Activated T-helper 1 cell treated with anti-CD3 and anti-CD28 coated beads, Interleukin-12 subunit alpha, Interleukin-12 subunit beta, Interleukin-2, Interleukin-4 antibody, amounts not matched to agents 30 ng/mL and 10 ng/mL and 1 ng/mL, durations not matched to agents 14 hours and 24 hours and 36 hours (primary cell): ENCODE measurements around the gene ASB3. TPM values are rescaled to one million over a fixed set of nuclear protein-coding genes. Genes with fewer than 3 reads are reported as not detected.
"Not testable (repeated sequence)": the region's sequence is repeated elsewhere in the genome, so short reads cannot be mapped to it uniquely, and the experiment has no call there.

ENCODE experiments used
- DNase-seq: peaks from one replicate; pipeline ENCODE4 v3.0.0; 2021; ENCODE audit warnings: low spot score
- H3K27ac Mint-ChIP-seq: one replicate; pipeline ENCODE4 v1.8.0; 2021; ENCODE audit warnings: mild to moderate bottlenecking, mixed read lengths
- H3K27me3 Mint-ChIP-seq: one replicate; pipeline ENCODE4 v1.8.0; 2022; ENCODE audit warnings: mild to moderate bottlenecking, moderate library complexity, mixed read lengths; ENCODE audit not compliant: insufficient read depth
- H3K36me3 Mint-ChIP-seq: one replicate; pipeline ENCODE4 v1.8.0; 2021; ENCODE audit warnings: low read depth, mixed read lengths
- H3K4me1 Mint-ChIP-seq: one replicate; pipeline ENCODE4 v1.8.0; 2021; ENCODE audit warnings: low read depth, mixed read lengths
- H3K4me3 Mint-ChIP-seq: one replicate; pipeline ENCODE4 v1.8.0; 2021; ENCODE audit warnings: mild to moderate bottlenecking, moderate library complexity, mixed read lengths
- H3K9me3 Mint-ChIP-seq: one replicate; pipeline ENCODE4 v1.8.0; 2021; ENCODE audit warnings: mixed read lengths
- intact Hi-C: fragments of 100-400 bp; cut with micrococcal nuclease; formaldehyde crosslinking; loops from one replicate; pipeline ENCODE4 v1.15.1; 2024
- total RNA-seq: library from RNA; stranded (reverse); gene quantifications from 2 replicates; pipeline ENCODE4 v1.2.3, GENCODE V29; 2022

The ASB3 gene
- total RNA-seq = 18.6 and 21.5 TPM in 2 replicates

GRCh38 chr2:53786705-53787613, at the start of gene ASB3, which contains the start of gene ERLEC1:
Gene ASB3, minus strand, starts transcription at chr2:53786953. Its CDS starts 21,381 bp downstream, at chr2:53765572.
Gene ERLEC1, plus strand, starts transcription at chr2:53787044. Its CDS starts 167 bp downstream, at chr2:53787211.
- intact Hi-C loops = loop anchor here (1.0 to 10.0 kb wide), 13 partner anchors 20 to 1905 kb away; partner anchors contain the start of genes ACYP2, CHAC2, CLHC1 and EML6
- no peaks in the 10 kb centered on the region for H3K9me3 Mint-ChIP-seq

GRCh38 chr2:53829980-53830290, 43.2 kb upstream of the ASB3 start:
- intact Hi-C loops, H3K36me3 Mint-ChIP-seq, H3K4me1 Mint-ChIP-seq, H3K4me3 Mint-ChIP-seq, H3K9me3 Mint-ChIP-seq, DNase-seq, H3K27ac Mint-ChIP-seq, H3K27me3 Mint-ChIP-seq: not testable (repeated sequence)

More at GRCh38 chr2:53786705-53787613, at the start of gene ASB3, which contains the start of gene ERLEC1:
- peak; percentile 87 for DNase-seq
- peak within 1 kb of the TSS; percentile 98 for H3K27ac Mint-ChIP-seq
- peaks cover 47% of the 10 kb centered on the region for H3K4me1 Mint-ChIP-seq
- H3K36me3 Mint-ChIP-seq = peaks cover 11% of the 10 kb centered on the region
- H3K4me3 Mint-ChIP-seq = peak within 1 kb of the TSS; percentile 99
- H3K27me3 Mint-ChIP-seq = no peaks in the 10 kb centered on the region

- DNase-seq = no peak
- Mint-ChIP-seq H3K9me3 (no peaks in the 10 kb centered on the region), H3K27me3 (no peaks in the 10 kb centered on the region), H3K4me3 (no peak overlapping the region), H3K36me3 (peaks cover 3% of the 10 kb centered on the region), H3K4me1 (no peaks in the 10 kb centered on the region), H3K27ac (no peak overlapping the region)
- intact Hi-C loops = no loop called here
Observed at GRCh38 chr2:53829273-53829979, 42.7 kb upstream of the ASB3 start.

GRCh38 chr2:53828331-53828730, 41.6 kb upstream of the ASB3 start:
- Mint-ChIP-seq H3K36me3 (peaks cover 3% of the 10 kb centered on the region), H3K27me3 (no peaks in the 10 kb centered on the region), H3K4me3 (no peak overlapping the region), H3K4me1 (no peaks in the 10 kb centered on the region), H3K27ac (no peak overlapping the region), H3K9me3 (no peaks in the 10 kb centered on the region)
- intact Hi-C loops = no loop called here
- DNase-seq = no peak

GRCh38 chr2:53827398-53828175, 40.8 kb upstream of the ASB3 start:
- Mint-ChIP-seq H3K4me3 (no peak overlapping the region), H3K36me3 (peaks cover 3% of the 10 kb centered on the region), H3K9me3 (no peaks in the 10 kb centered on the region), H3K27ac (no peak overlapping the region), H3K27me3 (no peaks in the 10 kb centered on the region), H3K4me1 (no peaks in the 10 kb centered on the region)
- intact Hi-C loops = no loop called here
- no peak for DNase-seq

GRCh38 chr2:53826587-53827397, 40.0 kb upstream of the ASB3 start:
- H3K36me3 Mint-ChIP-seq = peaks cover 3% of the 10 kb centered on the region
- no peak overlapping the region for H3K27ac Mint-ChIP-seq
- intact Hi-C loops = no loop called here

GRCh38 chr2:53826030-53826410, 39.3 kb upstream of the ASB3 start:
- H3K27me3 Mint-ChIP-seq = no peaks in the 10 kb centered on the region

More at GRCh38 chr2:53826587-53827397, 40.0 kb upstream of the ASB3 start:
- no peak for DNase-seq
- no peaks in the 10 kb centered on the region for H3K27me3 Mint-ChIP-seq
- no peaks in the 10 kb centered on the region for H3K9me3 Mint-ChIP-seq
- H3K4me1 Mint-ChIP-seq = no peaks in the 10 kb centered on the region
- no peak overlapping the region for H3K4me3 Mint-ChIP-seq

GRCh38 chr2:53823639-53824038, 36.9 kb upstream of the ASB3 start:
- intact Hi-C loops, H3K4me1 Mint-ChIP-seq, H3K9me3 Mint-ChIP-seq, H3K27me3 Mint-ChIP-seq, H3K4me3 Mint-ChIP-seq, H3K27ac Mint-ChIP-seq: not testable (repeated sequence)
- peaks cover 11% of the 10 kb centered on the region for H3K36me3 Mint-ChIP-seq
- DNase-seq = peak; percentile 4

More at GRCh38 chr2:53826030-53826410, 39.3 kb upstream of the ASB3 start:
- no peak for DNase-seq
- Mint-ChIP-seq H3K36me3 (peaks cover 3% of the 10 kb centered on the region), H3K27ac (no peak overlapping the region), H3K9me3 (no peaks in the 10 kb centered on the region), H3K4me3 (no peak overlapping the region), H3K4me1 (no peaks in the 10 kb centered on the region)
- intact Hi-C loops = no loop called here

GRCh38 chr2:53821810-53822209, 35.1 kb upstream of the ASB3 start:
- Mint-ChIP-seq H3K4me3 (no peak overlapping the region), H3K27me3 (no peaks in the 10 kb centered on the region), H3K9me3 (no peaks in the 10 kb centered on the region), H3K27ac (no peak overlapping the region), H3K4me1 (no peaks in the 10 kb centered on the region), H3K36me3 (peaks cover 17% of the 10 kb centered on the region)
- DNase-seq = no peak
- intact Hi-C loops = no loop called here

GRCh38 chr2:53820711-53821110, 34.0 kb upstream of the ASB3 start:
- Mint-ChIP-seq H3K27ac (no peak overlapping the region), H3K4me1 (no peaks in the 10 kb centered on the region), H3K36me3 (peaks cover 23% of the 10 kb centered on the region), H3K9me3 (no peaks in the 10 kb centered on the region), H3K4me3 (no peak overlapping the region), H3K27me3 (no peaks in the 10 kb centered on the region)
- intact Hi-C loops = no loop called here
- DNase-seq = no peak

- DNase-seq = no peak
- Mint-ChIP-seq H3K27me3 (no peaks in the 10 kb centered on the region), H3K4me1 (no peaks in the 10 kb centered on the region), H3K9me3 (no peaks in the 10 kb centered on the region), H3K27ac (no peak overlapping the region), H3K4me3 (no peak overlapping the region), H3K36me3 (peaks cover 30% of the 10 kb centered on the region)
- intact Hi-C loops = no loop called here
Observed at GRCh38 chr2:53820048-53820447, 33.3 kb upstream of the ASB3 start.

GRCh38 chr2:53819634-53820033, 32.9 kb upstream of the ASB3 start:
- H3K9me3 Mint-ChIP-seq = no peaks in the 10 kb centered on the region
- H3K4me3 Mint-ChIP-seq = no peak overlapping the region
- H3K4me1 Mint-ChIP-seq = no peaks in the 10 kb centered on the region
- no peaks in the 10 kb centered on the region for H3K27me3 Mint-ChIP-seq
- no peak for DNase-seq
- H3K36me3 Mint-ChIP-seq = peaks cover 32% of the 10 kb centered on the region
- intact Hi-C loops = no loop called here
- no peak overlapping the region for H3K27ac Mint-ChIP-seq
